SH-SY5Y (cell line): ENCODE data around the gene DNAJC21.

ENCODE experiments used
- GATA2 ChIP-seq: IDR thresholded peaks from 2 replicates; pipeline ENCODE4 v1.6.1; 2011; ENCODE audit warnings: mild to moderate bottlenecking, low read depth, low read length
- GATA3 ChIP-seq: IDR thresholded peaks from 2 replicates; pipeline ENCODE4 v1.6.1; 2011; ENCODE audit warnings: low read depth, mild to moderate bottlenecking, low read length, moderate library complexity

- TF ChIP-seq GATA2 (no peak), GATA3 (no peak)
Measured at GRCh38 chr5:34930870-34931269, 1.5 kb downstream of the DNAJC21 start.
